Lung (tissue), 13 donors: ENCODE data around the gene BOD1L1. TPM values are rescaled to one million over a fixed set of nuclear protein-coding genes. Genes with fewer than 3 reads are reported as not detected.
A peak's percentile ranks its signal among the peaks of the same experiment; 100 is the strongest.

Source experiments
- ATAC-seq: fragments of 200-7000 bp; cut with Tn5 transposase; one replicate; pipeline ENCODE4 v1.9.1; 2020; ENCODE audit warnings: moderate number of reproducible peaks; ENCODE audit not compliant: insufficient read depth, low FRiP score
- DNase-seq, 3 donors: peaks; one replicate each; pipeline ENCODE4 v3.0.0-alpha.2; 2013 to 2017
- H3K27ac ChIP-seq, 2 donors: one replicate each; pipeline ENCODE4 v1.5.1; 2013; ENCODE audit warnings: mild to moderate bottlenecking in 2 of 2, moderate library complexity in 2 of 2, control low read depth in 1 of 2, inconsistent platforms in 1 of 2, low read depth in 1 of 2, low read length in 1 of 2
- H3K27me3 ChIP-seq, 3 donors: one replicate each; pipeline ENCODE4 v1.5.1; 2013; ENCODE audit warnings: low read length in 2 of 3; ENCODE audit not compliant: control insufficient read depth in 3 of 3, insufficient read depth in 3 of 3
- H3K36me3 ChIP-seq, 4 donors: one replicate each; pipeline ENCODE4 v1.5.1; 2013; ENCODE audit warnings: low read length in 4 of 4, mild to moderate bottlenecking in 1 of 4, moderate library complexity in 1 of 4; ENCODE audit not compliant: control insufficient read depth in 4 of 4, insufficient read depth in 4 of 4
- H3K4me1 ChIP-seq, 5 donors: one replicate each; pipeline ENCODE4 v1.5.1; 2013; ENCODE audit warnings: low read length in 5 of 5, mild to moderate bottlenecking in 2 of 5, moderate library complexity in 1 of 5; ENCODE audit not compliant: control insufficient read depth in 5 of 5, insufficient read depth in 5 of 5
- H3K4me3 ChIP-seq: one replicate; pipeline ENCODE4 v1.5.1; 2013; ENCODE audit warnings: mild to moderate bottlenecking, control low read depth, moderate library complexity
- H3K9ac ChIP-seq, 2 donors: one replicate each; pipeline ENCODE4 v1.5.1; 2013; ENCODE audit warnings: low read length in 2 of 2, control low read depth in 1 of 2; ENCODE audit not compliant: insufficient read depth in 1 of 2
- H3K9me3 ChIP-seq, 4 donors: one replicate each; pipeline ENCODE4 v1.5.1; 2013; ENCODE audit warnings: low read length in 3 of 4, mild to moderate bottlenecking in 1 of 4, moderate library complexity in 1 of 4; ENCODE audit not compliant: control insufficient read depth in 4 of 4, insufficient read depth in 3 of 4
- WGBS, 2 donors: extraction: QIAGEN DNeasy Blood & Tissue Kit; methylation state at CpG; one replicate each; pipeline ENCODE4 v1.1.7; 2013; 5-methylcytosine and 5-hydroxymethylcytosine counted together
- polyA plus RNA-seq, 2 donors: library from polyadenylated mRNA; stranded (reverse); fragments of 200-250 nt; gene quantifications; one replicate each; pipeline ENCODE4 v1.2.1, GENCODE V29; 2013
- small RNA-seq: library from RNA; depleted of rRNA; stranded (forward); fragments of <200 nt; gene quantifications from one replicate; pipeline ENCODE3, GENCODE V24; 2014; ENCODE audit warnings: low replicate concordance
- total RNA-seq, 2 donors: library from RNA; depleted of rRNA in 1 of 2; stranded (reverse); fragments of >200 nt in 1 of 2; gene quantifications; one replicate each; pipeline ENCODE4 v1.2.1, GENCODE V29; 2014 to 2021
- TF ChIP-seq, protein P1 (sequence below): IDR thresholded peaks from 2 replicates; pipeline ENCODE4 v1.5.1; 2012; ENCODE audit warnings: mild to moderate bottlenecking; ENCODE audit errors: control extremely low read depth, extremely low read depth
- donor health status: control.
- donor health status: control.
- donor health status: Bipolar disorder and iron deficiency.
- donor health status: healthy.
- donor health status: DM: yes; HTN: yes; CAD: no.

BOD1L1 gene
- total and polyA plus RNA-seq, 4 donors: 8.5 to 83.9 (median 24.0) TPM

GRCh38 chr4:13522282-13523104, 105.0 kb downstream of the BOD1L1 start:
- peaks cover 0 to 9% (median 0%) of the 10 kb centered on the region in 5 donors for H3K4me1 ChIP-seq
- H3K9ac ChIP-seq: no peak overlapping the region
- peaks cover 15 to 99% (median 79%) of the 10 kb centered on the region in 3 donors for H3K27me3 ChIP-seq
- no peak for ATAC-seq
- no peak for DNase-seq
- 2 to 3% methylated on average over 48 to 49 of the region's 49 CpGs for WGBS, 2 donors
- no peak overlapping the region for H3K27ac ChIP-seq
- peaks cover 0 to 18% (median 7%) of the 10 kb centered on the region in 4 donors for H3K9me3 ChIP-seq
- TF ChIP-seq, protein P1, sequence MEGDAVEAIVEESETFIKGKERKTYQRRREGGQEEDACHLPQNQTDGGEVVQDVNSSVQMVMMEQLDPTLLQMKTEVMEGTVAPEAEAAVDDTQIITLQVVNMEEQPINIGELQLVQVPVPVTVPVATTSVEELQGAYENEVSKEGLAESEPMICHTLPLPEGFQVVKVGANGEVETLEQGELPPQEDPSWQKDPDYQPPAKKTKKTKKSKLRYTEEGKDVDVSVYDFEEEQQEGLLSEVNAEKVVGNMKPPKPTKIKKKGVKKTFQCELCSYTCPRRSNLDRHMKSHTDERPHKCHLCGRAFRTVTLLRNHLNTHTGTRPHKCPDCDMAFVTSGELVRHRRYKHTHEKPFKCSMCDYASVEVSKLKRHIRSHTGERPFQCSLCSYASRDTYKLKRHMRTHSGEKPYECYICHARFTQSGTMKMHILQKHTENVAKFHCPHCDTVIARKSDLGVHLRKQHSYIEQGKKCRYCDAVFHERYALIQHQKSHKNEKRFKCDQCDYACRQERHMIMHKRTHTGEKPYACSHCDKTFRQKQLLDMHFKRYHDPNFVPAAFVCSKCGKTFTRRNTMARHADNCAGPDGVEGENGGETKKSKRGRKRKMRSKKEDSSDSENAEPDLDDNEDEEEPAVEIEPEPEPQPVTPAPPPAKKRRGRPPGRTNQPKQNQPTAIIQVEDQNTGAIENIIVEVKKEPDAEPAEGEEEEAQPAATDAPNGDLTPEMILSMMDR: no peak
- H3K4me3 ChIP-seq: no peak overlapping the region
- no peaks in the 10 kb centered on the region for H3K36me3 ChIP-seq

GRCh38 chr4:13521047-13521446, 106.5 kb downstream of the BOD1L1 start:
- H3K27me3 ChIP-seq: peaks cover 15 to 98% (median 69%) of the 10 kb centered on the region in 3 donors
- no peak for ATAC-seq
- TF ChIP-seq, protein P1: no peak
- no peak overlapping the region for H3K9ac ChIP-seq
- DNase-seq: no peak
- H3K36me3 ChIP-seq: no peaks in the 10 kb centered on the region
- 45 to 49% methylated on average over 2 of the region's 2 CpGs for WGBS, 2 donors
- peaks cover 0 to 9% (median 0%) of the 10 kb centered on the region in 5 donors for H3K4me1 ChIP-seq
- H3K27ac ChIP-seq: no peak overlapping the region
- H3K9me3 ChIP-seq: peaks cover 0 to 16% (median 7%) of the 10 kb centered on the region in 4 donors
- no peak overlapping the region for H3K4me3 ChIP-seq

Small RNA genes lying within 50 kb of the gene (small RNA-seq; reads per million reads assigned to genes)
- gene MIR5091: 0.37 reads per million, percentile 46 among the genes with 10 or more reads in this experiment

Other genes starting within 250 kb of the BOD1L1 start
- gene RAB28, start 143.4 kb downstream of the BOD1L1 start, total RNA-seq: 10 to 100 TPM; 16.3 to 27.7 TPM
- gene RAB28, start 143.4 kb downstream of the BOD1L1 start, polyA plus RNA-seq: 10 to 100 TPM; 11.3 to 13.8 TPM
- gene NKX3-2, start 83.2 kb downstream of the BOD1L1 start, total RNA-seq: not detected
- gene NKX3-2, start 83.2 kb downstream of the BOD1L1 start, polyA plus RNA-seq: not detected